Keratinocyte (primary cell): Measurements from ENCODE around the gene SMURF1. TPM values are rescaled to one million over a fixed set of nuclear protein-coding genes. Genes with fewer than 3 reads are reported as not detected.

Experiments used
- DNase-seq: peaks from one replicate; pipeline ENCODE4 v3.0.0-alpha.2; 2011; ENCODE audit warnings: low read depth, missing footprints, low spot score
- FAIRE-seq: peaks from 2 replicates; lab custom pipeline; 2011; peaks lifted over from hg19 to GRCh38; lab: Jason Lieb, UNC
- H2AFZ ChIP-seq: 2 replicates; pipeline ENCODE4 v1.6.0; 2012; ENCODE audit warnings: low read length, control low read depth, inconsistent platforms; ENCODE audit not compliant: control insufficient read depth
- H3K27ac ChIP-seq: 2 replicates; pipeline ENCODE4 v1.5.1; 2011; ENCODE audit warnings: low read length; ENCODE audit not compliant: control insufficient read depth, insufficient read depth
- H3K27me3 ChIP-seq: 3 replicates; pipeline ENCODE4 v1.6.0; 2011; ENCODE audit warnings: low read length; ENCODE audit not compliant: control insufficient read depth, insufficient read depth; ENCODE audit errors: extremely low read depth
- H3K36me3 ChIP-seq, 2 experiments: 2 replicates in 1 of 2; 3 replicates in 1 of 2; pipeline ENCODE4 v1.5.1; 2011; ENCODE audit warnings: low read length in 2 of 2, mild to moderate bottlenecking in 1 of 2; ENCODE audit not compliant: control insufficient read depth in 2 of 2, insufficient read depth in 2 of 2; ENCODE audit errors: extremely low read depth in 1 of 2
- H3K4me1 ChIP-seq: 3 replicates; pipeline ENCODE4 v1.5.1; 2011; ENCODE audit warnings: low read length; ENCODE audit not compliant: control insufficient read depth, insufficient read depth; ENCODE audit errors: extremely low read depth
- H3K4me2 ChIP-seq: 3 replicates; pipeline ENCODE4 v1.6.0; 2011; ENCODE audit warnings: low read depth, low read length; ENCODE audit not compliant: control insufficient read depth, insufficient read depth; ENCODE audit errors: extremely low read depth
- H3K4me3 ChIP-seq, 3 experiments: fragments of 200-600 bp in 1 of 3; sonication (generic) in 1 of 3; 2 replicates in 2 of 3; 3 replicates in 1 of 3; pipeline ENCODE4 v1.5.1; 2011 to 2016; ENCODE audit warnings: low read length in 3 of 3, mild to moderate bottlenecking in 3 of 3, control low read depth in 2 of 3, inconsistent platforms in 1 of 3, low read depth in 1 of 3, mixed read lengths in 1 of 3, mixed run types in 1 of 3, moderate library complexity in 1 of 3; ENCODE audit not compliant: control insufficient read depth in 2 of 3, insufficient read depth in 2 of 3; ENCODE audit errors: extremely low read depth in 1 of 3
- H3K79me2 ChIP-seq: 2 replicates; pipeline ENCODE4 v1.6.0; 2012; ENCODE audit warnings: low read length; ENCODE audit not compliant: control insufficient read depth, insufficient read depth
- H3K9ac ChIP-seq: 3 replicates; pipeline ENCODE4 v1.6.0; 2011; ENCODE audit warnings: low read length; ENCODE audit not compliant: control insufficient read depth, insufficient read depth; ENCODE audit errors: extremely low read depth
- H3K9me1 ChIP-seq: 3 replicates; pipeline ENCODE4 v1.6.0; 2011; ENCODE audit warnings: low read length; ENCODE audit not compliant: control insufficient read depth, insufficient read depth; ENCODE audit errors: extremely low read depth
- H3K9me3 ChIP-seq: 2 replicates; pipeline ENCODE4 v1.5.1; 2012; ENCODE audit warnings: low read depth, low read length; ENCODE audit not compliant: control insufficient read depth
- H4K20me1 ChIP-seq: 3 replicates; pipeline ENCODE4 v1.6.0; 2011; ENCODE audit warnings: low read length; ENCODE audit not compliant: control insufficient read depth, insufficient read depth; ENCODE audit errors: extremely low read depth
- EZH2 ChIP-seq: IDR thresholded peaks from one replicate; pipeline ENCODE4 v1.6.1; 2012; ENCODE audit warnings: inconsistent platforms, mild to moderate bottlenecking, low read length, moderate library complexity
- dilution Hi-C: fragments of 300-500 bp; cut with MboI; formaldehyde crosslinking; loops from one replicate; pipeline ENCODE4 v1.7.0; 2020; ENCODE audit warnings: low sequenced_read_pairs; ENCODE audit not compliant: extremely low pct_ligation_motif_present
- polyA plus RNA-seq, 5 experiments: library from polyadenylated mRNA; depleted of rRNA in 3 of 5; stranded (reverse) in 3 of 5; stranded (forward) in 1 of 5; unstranded in 1 of 5; fragments of >200 nt; gene quantifications; 1 replicate in 1 of 5; 2 replicates in 3 of 5; 3 replicates in 1 of 5; pipeline versions ENCODE4 v1.2.1 to v1.2.3, GENCODE V29; 2011 to 2012; ENCODE audit warnings: missing spikeins in 2 of 5, low read depth in 1 of 5, low replicate concordance in 1 of 5
- TF ChIP-seq, protein P1 (sequence below), 3 experiments: IDR thresholded peaks in 1 of 3; conservative IDR thresholded peaks in 1 of 3; optimal IDR thresholded peaks in 1 of 3; 2 replicates in 2 of 3; 3 replicates in 1 of 3; pipeline versions ENCODE3 to v1.5.1; 2011; ENCODE audit warnings: low read length in 3 of 3, mild to moderate bottlenecking in 3 of 3, moderate library complexity in 2 of 3, control low read depth in 1 of 3, inconsistent platforms in 1 of 3; ENCODE audit not compliant: insufficient read depth in 2 of 3; ENCODE audit errors: extremely low read depth in 1 of 3

Gene SMURF1
- polyA plus RNA-seq, 1 donor (not counting 4 experiments of a cell fraction or from before 2014, with no cell fraction given): 22.2 TPM

DNA sequence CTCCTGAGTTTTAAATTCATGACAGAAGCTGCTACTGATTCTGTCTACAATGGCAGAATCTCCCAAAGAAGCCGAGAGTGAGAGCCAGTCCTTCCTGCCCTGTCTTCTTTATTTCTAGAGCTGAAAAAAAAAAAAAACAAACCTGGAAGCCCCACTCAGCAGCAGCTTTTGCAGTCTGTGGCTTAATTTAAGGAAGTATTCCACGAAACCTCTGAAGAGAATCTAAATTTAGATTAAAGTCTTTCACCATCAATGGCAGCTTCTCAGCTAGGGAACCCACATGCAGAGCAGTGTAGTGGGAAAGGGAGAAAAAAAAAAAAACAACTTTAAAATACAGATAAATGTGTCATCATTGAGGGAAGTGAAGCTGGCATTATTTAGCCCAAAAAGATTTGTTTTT lies 23.4 kb downstream of the SMURF1 start:
- no peaks in the 10 kb centered on the region for H3K9me3 ChIP-seq
- dilution Hi-C loops: no loop called here
- H3K4me1 ChIP-seq: peaks cover 50% of the 10 kb centered on the region
- TF ChIP-seq, protein P1, sequence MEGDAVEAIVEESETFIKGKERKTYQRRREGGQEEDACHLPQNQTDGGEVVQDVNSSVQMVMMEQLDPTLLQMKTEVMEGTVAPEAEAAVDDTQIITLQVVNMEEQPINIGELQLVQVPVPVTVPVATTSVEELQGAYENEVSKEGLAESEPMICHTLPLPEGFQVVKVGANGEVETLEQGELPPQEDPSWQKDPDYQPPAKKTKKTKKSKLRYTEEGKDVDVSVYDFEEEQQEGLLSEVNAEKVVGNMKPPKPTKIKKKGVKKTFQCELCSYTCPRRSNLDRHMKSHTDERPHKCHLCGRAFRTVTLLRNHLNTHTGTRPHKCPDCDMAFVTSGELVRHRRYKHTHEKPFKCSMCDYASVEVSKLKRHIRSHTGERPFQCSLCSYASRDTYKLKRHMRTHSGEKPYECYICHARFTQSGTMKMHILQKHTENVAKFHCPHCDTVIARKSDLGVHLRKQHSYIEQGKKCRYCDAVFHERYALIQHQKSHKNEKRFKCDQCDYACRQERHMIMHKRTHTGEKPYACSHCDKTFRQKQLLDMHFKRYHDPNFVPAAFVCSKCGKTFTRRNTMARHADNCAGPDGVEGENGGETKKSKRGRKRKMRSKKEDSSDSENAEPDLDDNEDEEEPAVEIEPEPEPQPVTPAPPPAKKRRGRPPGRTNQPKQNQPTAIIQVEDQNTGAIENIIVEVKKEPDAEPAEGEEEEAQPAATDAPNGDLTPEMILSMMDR (optimal IDR thresholded peaks at IDR 0.05 in 1 of 3, IDR thresholded peaks at IDR 0.05 in 1 of 3, conservative IDR thresholded peaks at IDR 0.05 in 1 of 3; ENCODE audit: extremely low read depth in 1 of 3, insufficient read depth in 2 of 3, low read length in 3 of 3): no peak
- TF ChIP-seq EZH2: no peak
- FAIRE-seq (no peak), DNase-seq (no peak)
- H2AFZ ChIP-seq: no peak overlapping the region
- H3K27me3 ChIP-seq: no peaks in the 10 kb centered on the region
- no peak overlapping the region for H3K4me3 ChIP-seq
- H3K27ac ChIP-seq: no peak overlapping the region
- peaks cover 93% of the 10 kb centered on the region for H3K79me2 ChIP-seq
- peaks cover 0 to 4% of the 10 kb centered on the region in 2 experiments for H3K36me3 ChIP-seq
- peaks cover 2% of the 10 kb centered on the region for H4K20me1 ChIP-seq
- no peak overlapping the region for H3K4me2 ChIP-seq
- no peak overlapping the region for H3K9ac ChIP-seq
- H3K9me1 ChIP-seq: peaks cover 3% of the 10 kb centered on the region

DNA sequence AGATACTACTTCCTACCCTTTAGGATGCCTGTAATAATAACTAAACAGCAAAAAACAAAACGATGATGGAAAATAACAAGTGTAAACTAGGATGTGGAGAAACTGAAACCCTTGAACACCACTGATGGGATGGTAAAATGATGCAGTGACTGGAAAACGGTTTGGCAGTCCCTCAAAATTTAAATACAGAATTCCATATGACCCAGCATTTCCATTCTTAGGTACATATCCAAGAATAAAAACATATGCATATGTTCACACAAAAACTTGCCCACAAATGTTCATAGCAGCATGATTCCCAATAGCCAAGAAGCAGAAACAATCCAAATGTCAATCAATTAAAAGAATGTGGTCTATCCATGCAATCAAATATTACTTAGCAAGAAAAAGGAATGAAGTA lies 25.8 kb downstream of the SMURF1 start:
- peak overlapping the region; percentile 17 for H3K27ac ChIP-seq

More for the DNA sequence above, 25.8 kb downstream of the SMURF1 start:
- H3K27me3 ChIP-seq: no peaks in the 10 kb centered on the region
- no peak for TF ChIP-seq EZH2
- TF ChIP-seq, protein P1 (optimal IDR thresholded peaks at IDR 0.05 in 1 of 3, IDR thresholded peaks at IDR 0.05 in 1 of 3, conservative IDR thresholded peaks at IDR 0.05 in 1 of 3; ENCODE audit: extremely low read depth in 1 of 3, insufficient read depth in 2 of 3, low read length in 3 of 3): no peak
- peaks cover 3% of the 10 kb centered on the region for H3K9me1 ChIP-seq
- no peak overlapping the region for H2AFZ ChIP-seq
- peaks cover 93% of the 10 kb centered on the region for H3K79me2 ChIP-seq
- H3K4me2 ChIP-seq: no peak overlapping the region
- no peak overlapping the region for H3K9ac ChIP-seq
- DNase-seq (no peak), FAIRE-seq (no peak)
- no peaks in the 10 kb centered on the region for H3K9me3 ChIP-seq
- peaks cover 0 to 4% of the 10 kb centered on the region in 2 experiments for H3K36me3 ChIP-seq
- H4K20me1 ChIP-seq: peaks cover 2% of the 10 kb centered on the region
- dilution Hi-C loops: no loop called here
- H3K4me1 ChIP-seq: peaks cover 26% of the 10 kb centered on the region
- no peak overlapping the region for H3K4me3 ChIP-seq
